GM06990 (cell line): Measurements from ENCODE around the gene NOTCH1.

ENCODE experiments used
- DNase-seq: peaks from one replicate; pipeline ENCODE4 v3.0.0-alpha.2; 2011; ENCODE audit not compliant: insufficient read length; ENCODE audit errors: extremely low read depth
- H3K27me3 ChIP-seq: replicated peaks from 2 replicates; pipeline ENCODE4 v1.6.0; 2011; ENCODE audit warnings: low read length; ENCODE audit not compliant: control insufficient read depth, insufficient read depth
- H3K36me3 ChIP-seq: 2 replicates; pipeline ENCODE4 v1.5.1; 2011; ENCODE audit warnings: low read length; ENCODE audit not compliant: control insufficient read depth, insufficient read depth
- H3K4me3 ChIP-seq: replicated peaks from 2 replicates; pipeline ENCODE4 v1.5.1; 2011; ENCODE audit warnings: low read depth, mild to moderate bottlenecking, control low read depth, low read length
- CTCF ChIP-seq: IDR thresholded peaks from 2 replicates; pipeline ENCODE4 v1.5.1; 2011; ENCODE audit warnings: low read length, control low read depth, mild to moderate bottlenecking, inconsistent platforms; ENCODE audit not compliant: insufficient read depth, poor library complexity, severe bottlenecking

NOTCH1 gene

GRCh38 chr9:136545965-136546696 lies at the start of gene NOTCH1:
TSS of gene NOTCH1 (minus strand) at chr9:136546048. CDS start at chr9:136545786, 262 bp downstream.
- Histone ChIP-seq H3K4me3 (peak within 1 kb of the TSS; percentile 86), H3K36me3 (peaks cover 16% of the 10 kb centered on the region), H3K27me3 (no peaks in the 10 kb centered on the region)
- no peak for TF ChIP-seq CTCF
- DNase-seq: peak; percentile 98

GRCh38 chr9:136594492-136594891 lies 48.6 kb upstream of the NOTCH1 start:
- DNase-seq: no peak
- H3K4me3 ChIP-seq: no peak overlapping the region
- H3K27me3 ChIP-seq: 0 out of 2 replicates have a peak, but pooled peaks cover 2% of the 10 kb centered on the region
- TF ChIP-seq CTCF: no peak
- H3K36me3 ChIP-seq: no peaks in the 10 kb centered on the region

- Histone ChIP-seq H3K4me3 (no peak overlapping the region), H3K27me3 (0 out of 2 replicates have a peak, but pooled peaks cover 2% of the 10 kb centered on the region), H3K36me3 (no peaks in the 10 kb centered on the region)
- DNase-seq: no peak
- no peak for TF ChIP-seq CTCF
These were observed 47.7 kb upstream of the NOTCH1 start for GRCh38 chr9:136593581-136593980.

DNA sequence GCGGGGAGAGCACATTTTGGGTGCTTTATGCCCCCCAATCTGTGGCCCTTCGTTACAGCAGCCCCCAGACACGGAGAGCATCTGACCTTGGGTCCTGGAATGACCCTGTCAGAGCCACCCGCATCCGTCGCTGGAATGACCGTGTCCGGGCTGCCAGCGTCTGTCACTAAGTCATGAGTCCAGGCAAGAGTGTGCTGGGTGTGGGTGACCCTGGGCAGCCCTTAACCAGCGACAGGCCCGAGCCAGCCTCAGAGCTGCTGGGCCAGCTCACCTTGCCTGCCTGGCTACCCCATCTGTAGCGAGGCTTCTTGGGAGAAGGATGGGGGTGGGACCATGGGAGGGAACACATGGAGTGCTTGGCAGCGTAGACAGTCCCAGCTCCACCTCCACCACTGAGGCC lies 46.8 kb upstream of the NOTCH1 start:
- Histone ChIP-seq H3K36me3 (no peaks in the 10 kb centered on the region), H3K27me3 (0 out of 2 replicates have a peak, but pooled peaks cover 2% of the 10 kb centered on the region), H3K4me3 (no peak overlapping the region)
- no peak for DNase-seq
- TF ChIP-seq CTCF: no peak

- H3K36me3 ChIP-seq: no peaks in the 10 kb centered on the region
- no peak overlapping the region for H3K4me3 ChIP-seq
- H3K27me3 ChIP-seq: peaks cover 2% of the 10 kb centered on the region; the same call in 1 of the 2 replicates
- no peak for DNase-seq
- no peak for TF ChIP-seq CTCF
These were observed 45.2 kb upstream of the NOTCH1 start for GRCh38 chr9:136590821-136591752.
